Activated CD4-positive, alpha-beta T cell treated with anti-CD3 and anti-CD28 coated beads, Interleukin-2, amount 10 ng/mL, durations not matched to agents 7 days and 5 days (primary cell): ENCODE results near the gene ELF2. TPM values are rescaled to one million over a fixed set of nuclear protein-coding genes. Genes with fewer than 3 reads are reported as not detected.
"Not testable (repeated sequence)": the region's sequence is repeated elsewhere in the genome, so short reads cannot be mapped to it uniquely, and the experiment has no call there.

Experiments used
- CTCF ChIA-PET: fragments of 350-600 bp; sonication (Branson Sonifier 250); formaldehyde crosslinking; loops from one replicate; lab custom pipeline; 2021; ENCODE audit warnings: antibody characterized with exemption; lab: Charles Lee
- POLR2A ChIA-PET: fragments of 350-600 bp; sonication (Branson Sonifier 250); formaldehyde crosslinking; loops from one replicate; lab custom pipeline; 2021; ENCODE audit warnings: antibody characterized with exemption; lab: Charles Lee
- DNase-seq: peaks from one replicate; pipeline ENCODE4 v3.0.0-alpha.2; 2020
- H3K27ac Mint-ChIP-seq: one replicate; pipeline ENCODE4 v1.8.0; 2021; ENCODE audit warnings: mild to moderate bottlenecking, moderate library complexity, mixed read lengths
- H3K27me3 Mint-ChIP-seq: one replicate; pipeline ENCODE4 v1.8.0; 2021; ENCODE audit warnings: mixed read lengths
- H3K36me3 Mint-ChIP-seq: one replicate; pipeline ENCODE4 v1.8.0; 2021; ENCODE audit warnings: low read depth, mixed read lengths
- H3K4me1 Mint-ChIP-seq: one replicate; pipeline ENCODE4 v1.8.0; 2021; ENCODE audit warnings: mixed read lengths
- H3K4me3 Mint-ChIP-seq: one replicate; pipeline ENCODE4 v1.8.0; 2021; ENCODE audit warnings: mild to moderate bottlenecking, moderate library complexity, mixed read lengths
- H3K9me3 Mint-ChIP-seq: one replicate; pipeline ENCODE4 v1.8.0; 2021; ENCODE audit warnings: mixed read lengths
- total RNA-seq, 2 experiments: library from RNA; stranded (reverse); gene quantifications; one replicate each; pipeline ENCODE4 v1.2.3, GENCODE V29; 2021

ELF2 gene
- total RNA-seq, 2 experiments from 2014 or later = 44.5 to 50.6 TPM

DNA sequence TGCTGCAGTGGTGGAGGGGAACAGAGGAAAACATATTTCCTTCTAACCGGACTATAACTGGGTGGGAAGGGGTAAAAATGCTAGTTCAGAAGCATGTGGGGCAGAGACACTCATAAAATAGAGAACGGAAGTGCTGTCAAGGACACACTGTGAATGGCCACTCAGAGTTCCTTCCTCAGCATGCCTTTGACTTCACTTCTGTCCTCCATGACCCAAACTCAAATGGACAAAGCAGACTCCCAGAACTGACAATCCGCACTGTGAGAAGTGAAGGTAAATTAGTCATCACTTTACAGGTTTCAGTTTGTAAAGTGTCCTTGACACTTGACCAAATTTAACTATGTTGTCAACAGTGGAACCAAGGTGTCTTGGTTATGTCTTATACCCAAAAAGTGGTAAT, 30.2 kb upstream of the ELF2 start:
- H3K27me3 Mint-ChIP-seq = peaks cover 4% of the 10 kb centered on the region
- no peaks in the 10 kb centered on the region for H3K9me3 Mint-ChIP-seq
- H3K4me1 Mint-ChIP-seq = peaks cover 6% of the 10 kb centered on the region
- CTCF ChIA-PET = no interaction called here
- H3K36me3 Mint-ChIP-seq = no peaks in the 10 kb centered on the region
- POLR2A ChIA-PET = no interaction called here
- no peak overlapping the region for H3K4me3 Mint-ChIP-seq
- H3K27ac Mint-ChIP-seq = no peak overlapping the region
- no peak for DNase-seq

DNA sequence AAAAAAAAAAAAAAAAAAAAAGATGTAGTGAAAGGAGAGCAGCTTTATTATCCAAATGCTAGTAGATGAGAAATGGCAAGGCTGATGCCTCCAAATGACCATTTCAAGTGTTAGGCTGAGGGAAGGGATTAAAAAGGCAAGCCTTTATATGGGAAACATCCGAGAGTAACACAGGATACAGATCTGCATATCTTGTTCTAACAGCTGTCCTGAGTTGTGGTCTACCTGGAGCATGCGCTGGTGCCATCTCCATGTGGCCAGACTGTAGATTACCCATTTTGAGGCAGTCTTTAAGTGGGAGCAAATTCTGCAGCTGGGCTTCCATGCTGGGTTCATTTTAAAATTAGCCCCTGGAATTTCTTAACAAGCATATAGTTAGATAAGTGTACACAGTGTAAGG, 26.0 kb upstream of the ELF2 start:
- Mint-ChIP-seq H3K27me3 (peaks cover 19% of the 10 kb centered on the region), H3K36me3 (no peaks in the 10 kb centered on the region), H3K27ac (no peak overlapping the region), H3K9me3 (no peaks in the 10 kb centered on the region), H3K4me3 (no peak overlapping the region), H3K4me1 (no peaks in the 10 kb centered on the region)
- ChIA-PET POLR2A (no interaction called here), CTCF (no interaction called here)
- no peak for DNase-seq

DNA sequence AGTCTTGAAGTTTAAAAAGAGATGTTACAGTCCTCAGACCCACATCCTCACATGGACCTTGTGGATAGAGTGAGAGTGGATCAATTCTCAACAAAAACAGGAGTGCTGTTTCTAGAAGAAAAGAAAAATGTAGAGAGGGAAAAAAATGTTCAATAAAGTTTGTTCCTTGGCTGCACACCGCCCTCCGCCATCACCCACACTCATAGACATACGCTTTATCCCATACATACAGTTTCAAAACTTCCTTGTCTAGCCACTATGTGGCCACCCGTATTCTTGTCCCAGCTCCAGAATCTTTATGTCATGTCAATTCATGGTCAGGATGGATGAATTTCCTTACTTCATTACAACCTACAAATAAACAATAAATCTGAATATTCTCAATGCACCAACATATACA, 23.5 kb upstream of the ELF2 start:
- ChIA-PET POLR2A (no interaction called here), CTCF (interaction anchor here (0.6 kb wide), 1 partner anchor 8 kb away, joined by 3 read pairs; no protein-coding TSS in a partner anchor)
- H3K9me3 Mint-ChIP-seq = no peaks in the 10 kb centered on the region
- no peak overlapping the region for H3K4me3 Mint-ChIP-seq
- no peaks in the 10 kb centered on the region for H3K36me3 Mint-ChIP-seq
- DNase-seq = no peak
- H3K27ac Mint-ChIP-seq = no peak overlapping the region
- H3K4me1 Mint-ChIP-seq = no peaks in the 10 kb centered on the region
- H3K27me3 Mint-ChIP-seq = peaks cover 26% of the 10 kb centered on the region

DNA sequence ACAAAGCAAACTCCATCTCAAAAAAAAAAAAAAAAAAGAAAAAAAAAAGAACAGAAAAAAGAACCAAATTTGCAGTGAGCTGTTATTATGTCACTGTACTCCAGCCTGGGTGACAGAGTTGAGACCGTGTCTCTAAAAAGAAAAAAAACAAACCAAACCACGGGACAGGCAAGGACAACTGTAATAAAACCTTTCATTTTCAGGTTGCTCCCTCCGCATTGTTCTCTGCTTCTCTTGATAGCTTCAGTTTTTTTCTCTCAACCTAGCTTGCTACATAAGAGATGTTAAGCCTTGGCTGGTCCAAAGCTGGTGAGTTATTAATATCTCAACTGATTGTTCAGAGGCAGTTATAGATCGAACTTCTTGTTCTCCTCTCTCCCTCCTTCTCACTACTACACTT, 23.1 kb upstream of the ELF2 start:
- CTCF ChIA-PET = interaction anchor here (0.6 kb wide), 1 partner anchor 9 kb away, joined by 3 read pairs; no protein-coding TSS in a partner anchor
- Mint-ChIP-seq H3K4me3 (no peak overlapping the region), H3K27me3 (peaks cover 26% of the 10 kb centered on the region), H3K9me3 (no peaks in the 10 kb centered on the region), H3K36me3 (no peaks in the 10 kb centered on the region), H3K27ac (no peak overlapping the region), H3K4me1 (no peaks in the 10 kb centered on the region)
- DNase-seq = no peak
- POLR2A ChIA-PET = interaction anchor here (0.6 kb wide), 1 partner anchor 22 kb away, joined by 4 read pairs; no protein-coding TSS in a partner anchor

DNA sequence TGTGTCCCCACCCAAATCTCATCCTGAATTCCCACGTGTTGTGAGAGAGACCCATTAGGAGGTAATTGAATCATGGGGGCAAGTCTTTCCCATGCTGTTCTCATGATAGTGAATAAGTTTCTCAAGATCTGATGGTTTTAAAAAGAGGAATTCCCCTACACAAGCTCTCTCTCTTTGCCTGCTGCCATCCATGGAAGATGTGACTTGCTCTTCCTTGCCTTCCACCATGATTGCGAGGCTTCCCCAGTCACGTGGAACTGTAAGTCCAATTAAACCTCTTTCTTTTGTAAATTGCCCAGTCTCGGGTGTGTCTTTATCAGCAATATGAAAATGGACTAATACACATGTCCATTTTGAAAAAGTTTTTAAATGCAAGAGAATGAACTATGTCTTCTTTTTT, 20.2 kb upstream of the ELF2 start:
- H3K36me3 Mint-ChIP-seq, H3K4me1 Mint-ChIP-seq, POLR2A ChIA-PET, DNase-seq, H3K4me3 Mint-ChIP-seq, H3K9me3 Mint-ChIP-seq, H3K27ac Mint-ChIP-seq: not testable (repeated sequence)
- H3K27me3 Mint-ChIP-seq = peaks cover 26% of the 10 kb centered on the region
- CTCF ChIA-PET = interaction anchor here (1.1 kb wide), 1 partner anchor 57 kb away, joined by 3 read pairs; no protein-coding TSS in a partner anchor

DNA sequence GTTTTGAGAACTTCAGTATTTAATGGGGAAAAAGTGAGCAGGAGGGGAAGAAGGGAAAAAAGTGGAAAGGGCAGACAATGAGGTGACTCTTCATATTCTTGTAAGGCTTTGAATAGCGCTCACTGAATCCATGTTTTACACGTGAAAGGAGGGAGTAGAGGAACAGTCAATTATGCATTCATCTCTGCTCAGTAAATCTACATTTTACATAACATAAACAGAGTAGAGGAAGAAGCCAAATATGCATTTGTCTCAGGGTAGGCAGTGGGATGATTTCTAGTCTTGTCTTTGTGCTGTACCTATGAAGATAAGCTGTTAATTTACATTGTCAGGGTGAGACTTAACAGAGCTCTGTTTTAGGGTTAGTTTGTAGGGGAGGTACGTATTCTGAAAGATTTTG, 19.4 kb upstream of the ELF2 start:
- Mint-ChIP-seq H3K27ac (no peak overlapping the region), H3K27me3 (peaks cover 26% of the 10 kb centered on the region), H3K9me3 (no peaks in the 10 kb centered on the region), H3K36me3 (no peaks in the 10 kb centered on the region), H3K4me3 (no peak overlapping the region), H3K4me1 (no peaks in the 10 kb centered on the region)
- no peak for DNase-seq
- ChIA-PET CTCF (interaction anchor here (0.6 kb wide), 1 partner anchor 12 kb away, joined by 5 read pairs; no protein-coding TSS in a partner anchor), POLR2A (no interaction called here)

DNA sequence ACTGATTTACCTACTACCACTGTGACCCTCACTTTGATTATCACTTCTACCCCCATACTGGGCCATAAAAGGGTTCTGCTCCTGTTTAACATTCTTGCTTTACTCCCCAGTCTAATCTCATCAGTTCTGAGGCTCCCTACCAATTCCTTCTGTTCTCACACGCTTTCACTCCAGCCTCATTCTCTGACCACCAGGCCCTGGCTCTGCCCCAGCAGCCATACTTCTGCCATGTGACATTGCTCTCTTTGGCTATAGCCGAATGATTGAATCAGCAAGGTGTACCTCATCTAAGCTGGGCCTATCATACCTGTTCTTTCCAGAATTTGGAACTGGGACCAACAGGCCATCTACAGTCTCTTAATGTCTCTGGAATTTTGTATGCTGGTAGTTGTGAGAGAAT, 14.4 kb upstream of the ELF2 start:
- POLR2A ChIA-PET = no interaction called here

DNA sequence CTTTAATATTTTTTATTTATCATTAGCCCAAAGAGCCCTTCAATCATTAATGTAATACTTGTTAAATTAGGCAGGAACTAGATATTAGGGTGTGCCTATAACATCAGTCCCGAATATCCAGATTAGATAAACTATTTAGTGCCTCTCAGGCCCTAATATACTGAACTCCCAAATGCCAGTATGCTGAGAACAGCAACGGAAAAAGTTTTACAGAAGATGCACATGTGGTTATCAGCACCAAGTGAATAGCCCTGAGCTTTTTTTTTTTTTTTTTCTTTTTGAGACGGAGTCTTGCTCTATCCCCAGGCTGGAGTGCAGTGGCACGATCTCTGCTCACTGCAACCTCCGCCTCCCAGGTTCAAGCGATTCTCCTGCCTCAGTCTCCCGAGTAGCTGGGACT, 13.0 kb upstream of the ELF2 start:
- Mint-ChIP-seq H3K9me3 (no peaks in the 10 kb centered on the region), H3K27me3 (peaks cover 6% of the 10 kb centered on the region), H3K4me1 (no peaks in the 10 kb centered on the region), H3K27ac (no peak overlapping the region), H3K36me3 (no peaks in the 10 kb centered on the region), H3K4me3 (no peak overlapping the region)
- no peak for DNase-seq
- ChIA-PET CTCF (interaction anchor here (0.6 to 1.4 kb wide), 5 partner anchors 9 to 106 kb away, joined by 3 read pairs; no protein-coding TSS in a partner anchor), POLR2A (no interaction called here)

More for the DNA sequence above, 14.4 kb upstream of the ELF2 start:
- no peaks in the 10 kb centered on the region for H3K9me3 Mint-ChIP-seq
- H3K4me1 Mint-ChIP-seq = no peaks in the 10 kb centered on the region
- no peak overlapping the region for H3K4me3 Mint-ChIP-seq
- DNase-seq = no peak
- no peak overlapping the region for H3K27ac Mint-ChIP-seq
- CTCF ChIA-PET = interaction anchor here (0.7 kb wide), 1 partner anchor 223 kb away, joined by 3 read pairs; no protein-coding TSS in a partner anchor
- H3K27me3 Mint-ChIP-seq = peaks cover 8% of the 10 kb centered on the region
- H3K36me3 Mint-ChIP-seq = no peaks in the 10 kb centered on the region

DNA sequence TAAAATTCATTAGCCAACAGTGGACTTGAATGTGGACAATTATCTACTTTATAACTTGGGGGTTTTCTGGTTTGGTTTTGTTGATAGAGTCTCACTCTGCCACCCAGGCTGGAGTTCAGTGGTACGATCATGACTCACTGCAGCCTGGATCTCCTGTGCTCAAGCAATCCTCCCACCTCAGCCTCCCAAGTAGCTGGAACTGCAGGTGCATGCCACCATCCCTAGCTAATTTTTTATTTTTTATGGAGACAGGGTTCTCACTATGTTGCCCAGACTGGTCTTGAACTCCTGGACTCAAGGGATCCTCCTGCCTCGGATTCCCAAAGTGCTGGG, 12.4 kb upstream of the ELF2 start:
- CTCF ChIA-PET = interaction anchor here (0.6 to 1.4 kb wide), 3 partner anchors 9 to 81 kb away, joined by 3 read pairs; no protein-coding TSS in a partner anchor
- POLR2A ChIA-PET = interaction anchor here (0.5 kb wide), 1 partner anchor 34 kb away, joined by 16 read pairs; no protein-coding TSS in a partner anchor

DNA sequence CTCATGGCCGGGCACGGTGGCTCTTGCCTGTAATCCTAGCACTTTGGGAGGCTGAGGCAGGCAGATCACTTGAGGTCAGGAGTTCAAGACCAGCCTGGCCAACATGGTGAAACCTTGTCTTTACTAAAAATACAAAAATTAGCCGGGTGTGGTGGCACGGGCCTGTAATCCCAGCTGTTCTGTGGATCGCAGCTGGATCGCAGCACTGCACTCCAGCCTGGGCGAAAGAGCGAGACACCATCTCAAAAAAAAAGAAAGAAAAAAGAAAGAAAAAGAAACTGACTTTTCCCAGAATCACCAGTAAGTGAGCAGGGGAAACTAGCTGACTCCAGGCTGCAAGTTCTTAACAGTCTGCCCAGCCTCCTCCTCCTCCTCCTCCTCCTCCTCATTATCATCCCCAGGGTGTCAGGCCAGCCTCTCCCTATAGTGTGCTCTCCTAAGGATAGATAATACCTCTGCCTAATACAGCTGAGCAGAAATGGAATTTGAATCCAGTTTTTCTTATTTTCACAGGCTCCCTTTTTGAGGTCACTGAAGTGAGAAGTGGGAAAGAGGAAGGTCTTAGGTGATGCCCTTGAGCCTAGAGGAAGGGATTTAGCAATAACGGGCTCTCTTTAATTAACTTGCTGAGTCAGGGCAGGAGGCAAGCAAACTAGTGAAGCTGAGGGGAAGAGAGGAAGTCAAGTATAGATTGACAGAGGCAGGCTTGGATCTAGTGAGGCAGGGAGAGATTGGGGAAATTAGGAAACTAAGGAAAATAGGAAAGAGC, 11.8 kb upstream of the ELF2 start:
- H3K9me3 Mint-ChIP-seq = no peaks in the 10 kb centered on the region
- H3K4me3 Mint-ChIP-seq = no peak overlapping the region
- no peaks in the 10 kb centered on the region for H3K4me1 Mint-ChIP-seq
- CTCF ChIA-PET = interaction anchor here (0.5 to 1.4 kb wide), 4 partner anchors 8 to 72 kb away, joined by 3 read pairs; no protein-coding TSS in a partner anchor
- H3K27ac Mint-ChIP-seq = no peak overlapping the region
- no peak for DNase-seq
- H3K36me3 Mint-ChIP-seq = no peaks in the 10 kb centered on the region
- POLR2A ChIA-PET = interaction anchor here (0.5 kb wide), 1 partner anchor 33 kb away, joined by 16 read pairs; no protein-coding TSS in a partner anchor
- H3K27me3 Mint-ChIP-seq = peaks cover 6% of the 10 kb centered on the region

More for the DNA sequence above, 12.4 kb upstream of the ELF2 start:
- Mint-ChIP-seq H3K27me3 (peaks cover 6% of the 10 kb centered on the region), H3K27ac (no peak overlapping the region), H3K36me3 (no peaks in the 10 kb centered on the region), H3K4me1 (no peaks in the 10 kb centered on the region), H3K4me3 (no peak overlapping the region), H3K9me3 (no peaks in the 10 kb centered on the region)
- no peak for DNase-seq

DNA sequence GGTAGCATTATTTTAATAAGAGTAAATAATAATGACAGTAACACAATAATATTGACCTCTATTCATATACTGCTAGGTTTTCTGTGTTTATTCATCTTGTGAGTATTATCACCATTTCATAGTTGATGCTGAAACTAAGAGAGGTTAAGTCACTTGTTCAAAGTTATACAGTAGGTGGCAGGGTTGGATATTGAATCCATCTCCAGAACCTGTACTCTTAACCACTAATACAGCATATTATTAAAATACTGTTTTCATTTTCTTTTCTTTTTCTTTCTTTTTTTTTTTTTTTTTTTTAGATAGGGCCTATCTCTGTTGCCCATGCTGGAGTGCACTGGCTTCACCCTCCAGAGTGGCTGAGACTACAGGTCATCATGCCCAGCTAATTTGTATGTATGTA, 7.1 kb upstream of the ELF2 start:
- ChIA-PET CTCF (interaction anchor here (0.7 to 1.1 kb wide), 2 partner anchors 12 to 69 kb away, joined by 4 to 5 read pairs; no protein-coding TSS in a partner anchor), POLR2A (no interaction called here)
- Mint-ChIP-seq H3K27ac (no peak overlapping the region), H3K4me3 (no peak overlapping the region), H3K4me1 (peaks cover 2% of the 10 kb centered on the region), H3K9me3 (no peaks in the 10 kb centered on the region), H3K36me3 (no peaks in the 10 kb centered on the region), H3K27me3 (peaks cover 10% of the 10 kb centered on the region)
- no peak for DNase-seq

DNA sequence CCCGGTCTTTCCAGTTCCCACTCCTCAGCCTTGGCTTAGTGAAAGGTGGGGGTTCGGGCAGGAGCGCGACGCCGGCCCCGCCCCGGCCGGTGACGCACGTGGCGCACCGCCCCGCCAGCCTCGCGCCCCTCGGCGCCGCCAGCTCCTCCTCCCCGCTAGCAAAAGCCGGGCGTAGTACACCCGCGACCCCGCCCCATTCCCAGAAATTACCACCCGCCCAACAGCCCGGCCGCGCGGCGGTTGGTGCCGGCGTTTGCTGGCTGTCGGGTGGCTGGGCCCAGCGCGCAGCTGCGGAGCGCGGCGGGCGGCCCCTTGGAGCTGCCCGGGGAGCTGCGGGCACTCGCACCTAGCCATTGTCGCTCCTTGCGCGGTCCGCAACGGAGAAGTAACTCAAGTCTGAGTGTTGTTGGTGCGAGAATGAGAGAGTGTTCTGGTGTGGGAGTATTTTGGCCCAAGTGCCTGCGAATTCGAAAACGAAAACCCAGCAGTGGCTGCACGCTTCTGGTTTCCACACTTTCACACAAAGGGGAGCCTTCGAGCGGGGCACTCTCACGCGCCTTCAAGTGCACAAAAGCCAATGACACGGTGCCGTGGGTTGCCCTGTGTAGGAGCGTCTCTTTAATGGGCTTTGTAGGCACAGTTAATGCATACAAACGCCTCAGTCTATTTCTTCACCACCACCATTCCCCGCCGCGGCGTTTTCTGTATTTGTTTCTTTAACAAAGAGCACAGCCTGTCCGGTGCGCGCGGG, 1.0 kb upstream of the ELF2 start:
- DNase-seq = peak; percentile 93
- CTCF ChIA-PET = interaction anchor here (0.9 to 2.1 kb wide), 4 partner anchors 17 to 353 kb away, joined by 3 to 5 read pairs (median 4); no protein-coding TSS in a partner anchor
- Mint-ChIP-seq H3K36me3 (no peaks in the 10 kb centered on the region), H3K9me3 (no peaks in the 10 kb centered on the region), H3K4me1 (peaks cover 21% of the 10 kb centered on the region), H3K4me3 (peak overlapping the region; percentile 83), H3K27me3 (peaks cover 20% of the 10 kb centered on the region), H3K27ac (peak overlapping the region; percentile 98)
- POLR2A ChIA-PET = interaction anchor here (0.6 to 1.7 kb wide), 2 partner anchors 88 to 118 kb away, joined by 4 to 5 read pairs; no protein-coding TSS in a partner anchor
